HG03064 (cell line): Measurements from ENCODE around the gene SMAD1.
"Not testable (repeated sequence)": the region's sequence is repeated elsewhere in the genome, so short reads cannot be mapped to it uniquely, and the experiment has no call there.

Experiments used
- ATAC-seq: cut with Tn5 transposase; IDR thresholded peaks from one replicate; pipeline ENCODE4 v1.9.1; 2021; ENCODE audit warnings: low read depth; ENCODE audit not compliant: unreplicated experiment

Gene SMAD1

GRCh38 chr4:145552181-145552822, 70.6 kb downstream of the SMAD1 start:
- no peak for ATAC-seq

GRCh38 chr4:145553375-145553774, 71.7 kb downstream of the SMAD1 start:
- ATAC-seq, result no peak

GRCh38 chr4:145554691-145555090, 73.0 kb downstream of the SMAD1 start:
- ATAC-seq, result no peak

GRCh38 chr4:145557720-145558119, 76.1 kb downstream of the SMAD1 start:
- ATAC-seq, result peak; percentile 62

- ATAC-seq, result no peak
Observed at GRCh38 chr4:145563293-145563985, 81.8 kb downstream of the SMAD1 start.

DNA sequence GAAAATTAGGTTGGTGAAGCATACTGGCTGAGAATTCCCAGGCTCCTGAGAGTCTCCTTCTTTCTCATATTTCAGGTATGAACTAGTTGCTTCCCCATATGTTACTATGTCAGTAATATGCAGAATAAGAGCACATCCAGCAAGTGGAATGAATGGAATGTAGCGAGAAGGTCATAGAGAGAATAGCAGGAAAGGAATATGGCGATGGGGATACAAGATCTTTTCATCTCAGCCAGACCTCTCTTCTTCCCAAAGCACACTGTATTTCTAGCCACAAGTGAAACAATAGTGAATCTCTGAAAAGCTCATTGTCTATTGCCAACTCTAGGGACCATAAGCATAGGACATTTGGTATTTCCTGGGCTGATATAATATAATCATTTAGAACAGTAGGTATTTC, 82.9 kb downstream of the SMAD1 start:
- no peak for ATAC-seq

DNA sequence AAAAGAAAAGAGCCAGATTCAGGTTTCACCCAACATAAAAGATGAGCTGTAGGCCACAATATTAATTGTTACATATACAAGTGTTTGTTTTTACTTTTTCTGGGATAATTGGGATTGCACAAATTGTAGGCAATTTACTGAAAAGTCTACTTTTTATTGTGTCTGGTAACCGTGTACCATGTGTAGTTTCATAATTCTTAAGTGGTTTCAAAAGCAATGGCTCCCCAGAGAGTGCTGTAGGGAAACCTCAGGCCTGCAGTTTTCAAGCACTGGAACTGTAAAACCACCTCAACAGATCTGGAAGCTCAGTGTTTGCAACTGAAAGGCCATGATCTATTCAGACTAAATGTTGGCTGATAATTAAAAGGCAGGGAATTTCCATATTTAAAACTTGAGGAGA, 83.7 kb downstream of the SMAD1 start:
- peak; percentile 90 for ATAC-seq

DNA sequence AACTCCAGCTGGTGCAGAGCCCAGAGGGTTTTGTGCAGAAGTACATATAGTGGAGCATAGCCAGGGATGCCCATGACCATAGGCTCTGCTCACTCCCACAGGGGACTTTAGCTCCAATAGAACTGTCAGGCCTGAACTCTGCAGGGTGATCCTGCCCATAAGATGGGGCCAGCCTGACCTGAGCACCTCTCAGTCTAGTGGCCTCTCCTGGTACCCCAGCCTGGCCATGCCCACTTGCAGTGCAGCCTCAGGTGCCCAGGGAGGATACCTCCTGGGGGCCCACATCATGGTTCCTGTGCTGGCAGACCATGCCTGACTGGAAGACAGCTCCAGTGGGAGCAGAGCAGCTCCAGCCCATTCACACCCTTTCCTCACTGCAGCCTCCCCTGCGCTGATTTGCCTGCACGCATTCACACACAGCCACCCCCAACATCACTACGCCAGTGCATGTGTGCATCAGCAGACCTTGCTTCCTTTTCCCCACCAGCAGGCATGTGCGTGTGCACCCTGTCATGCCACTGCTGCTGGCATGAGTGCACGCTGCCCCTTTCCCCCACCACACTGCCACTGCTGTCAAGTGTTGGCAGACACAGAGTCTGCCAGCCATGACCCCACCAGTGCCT, 84.5 kb downstream of the SMAD1 start:
- ATAC-seq, result no peak

DNA sequence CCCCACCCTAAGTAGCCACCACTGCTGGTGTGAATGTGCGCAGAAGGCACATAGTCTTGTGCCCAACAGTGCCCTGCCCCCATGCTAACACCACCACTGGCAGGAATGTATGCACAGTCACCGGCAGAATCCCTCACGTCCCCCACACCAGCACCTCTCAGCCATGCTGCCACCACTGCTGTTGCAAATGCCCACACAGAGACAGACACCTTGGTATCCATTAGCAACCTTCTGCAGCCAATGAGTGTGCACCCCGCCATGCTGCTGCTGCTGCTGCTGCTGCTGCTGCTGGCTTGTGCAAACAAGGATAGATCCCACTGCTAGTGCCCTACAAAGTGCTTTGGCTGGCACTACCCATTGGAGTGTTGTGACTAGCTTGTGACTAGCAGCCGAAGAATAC, 85.1 kb downstream of the SMAD1 start:
- ATAC-seq, result no peak

DNA sequence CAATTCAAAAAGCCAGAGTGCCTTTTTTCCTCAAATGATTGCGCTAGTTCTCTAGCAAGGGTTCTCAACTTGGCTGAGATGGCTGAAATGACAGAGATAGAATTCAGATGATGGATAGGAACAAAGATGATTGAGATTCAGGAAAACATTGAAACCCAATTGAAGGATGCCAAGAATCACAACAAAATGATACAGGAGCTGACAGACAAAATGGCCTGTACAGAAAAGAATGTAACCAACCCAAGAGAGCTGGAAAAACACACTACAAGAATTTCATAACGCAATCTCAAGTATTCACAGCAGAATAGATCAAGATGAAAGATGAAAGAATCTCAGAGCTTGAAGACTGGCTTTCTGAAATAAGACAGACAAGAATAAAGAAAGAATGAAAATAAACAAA, 85.9 kb downstream of the SMAD1 start:
- ATAC-seq, result no peak

DNA sequence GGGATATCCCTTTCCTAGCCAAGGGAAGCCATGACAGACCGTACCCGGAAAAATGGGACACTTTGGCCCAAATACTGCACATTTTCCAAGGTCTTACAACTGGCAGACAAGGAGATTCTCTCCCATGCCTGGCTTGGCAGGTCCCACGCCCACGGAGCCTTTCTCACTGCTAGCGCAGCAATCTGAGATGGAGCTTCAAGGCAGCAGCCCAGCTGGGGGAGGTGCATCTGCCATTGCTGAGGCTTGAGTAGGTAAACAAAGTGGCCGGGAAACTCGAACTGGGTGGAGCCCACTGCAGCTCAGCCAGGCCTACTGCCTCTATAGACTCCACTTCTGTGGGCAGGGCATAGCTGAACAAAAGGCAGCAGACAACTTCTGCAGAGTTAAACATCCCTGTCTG, 92.9 kb downstream of the SMAD1 start:
- not testable (repeated sequence) for ATAC-seq

DNA sequence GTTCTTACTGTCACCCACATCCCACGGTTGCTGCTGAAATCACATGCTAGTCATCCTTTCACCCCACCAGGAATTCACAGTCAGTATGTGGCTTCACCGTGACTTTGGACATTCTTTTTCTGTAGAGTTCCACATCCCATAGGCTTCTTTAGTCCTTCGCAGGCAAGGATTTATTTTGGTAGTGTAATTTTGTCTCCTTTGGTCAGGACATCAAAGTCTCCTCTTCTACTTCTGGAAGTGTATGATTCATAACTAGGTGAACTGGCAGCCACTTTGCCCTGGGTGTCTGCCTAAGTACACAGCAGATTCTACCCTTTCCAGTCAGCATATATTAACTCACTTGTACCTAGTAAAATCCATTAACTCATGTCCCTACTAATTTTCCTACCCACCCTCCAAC, 99.3 kb downstream of the SMAD1 start:
- ATAC-seq, result no peak

- no peak for ATAC-seq
Observed at GRCh38 chr4:145583191-145584055, 101.8 kb downstream of the SMAD1 start.

DNA sequence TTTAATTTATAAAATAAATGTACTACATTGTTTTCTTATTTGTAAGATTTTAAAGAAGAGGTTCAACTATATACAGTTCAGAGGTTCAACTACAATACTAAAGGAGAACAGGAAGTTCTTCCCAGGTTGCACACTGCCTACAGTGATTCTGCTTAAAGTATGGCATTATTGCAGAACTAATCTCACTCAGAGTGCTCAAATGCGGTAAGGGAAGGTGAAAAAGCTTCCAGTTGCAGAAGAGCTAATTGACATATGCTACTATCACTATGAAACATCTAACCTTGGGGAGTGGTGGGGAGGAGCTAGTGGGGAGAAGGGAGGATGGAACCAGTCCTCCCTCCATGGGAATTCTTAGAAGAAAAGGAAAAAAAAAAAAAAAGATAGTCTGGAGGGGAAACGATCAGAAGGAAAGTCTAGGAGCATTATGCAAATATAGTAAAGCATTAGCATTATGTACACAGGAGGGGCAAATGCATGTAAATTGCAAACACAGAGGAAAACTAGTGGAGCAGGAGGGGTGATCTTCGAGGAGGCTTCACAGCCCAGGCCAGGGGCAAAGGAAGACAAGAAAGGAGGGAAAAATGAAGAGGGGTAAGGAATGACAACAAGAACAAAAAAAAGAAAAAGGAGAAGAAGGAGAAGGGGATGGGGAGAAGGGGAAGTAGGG, 105.6 kb downstream of the SMAD1 start:
- ATAC-seq, result no peak

DNA sequence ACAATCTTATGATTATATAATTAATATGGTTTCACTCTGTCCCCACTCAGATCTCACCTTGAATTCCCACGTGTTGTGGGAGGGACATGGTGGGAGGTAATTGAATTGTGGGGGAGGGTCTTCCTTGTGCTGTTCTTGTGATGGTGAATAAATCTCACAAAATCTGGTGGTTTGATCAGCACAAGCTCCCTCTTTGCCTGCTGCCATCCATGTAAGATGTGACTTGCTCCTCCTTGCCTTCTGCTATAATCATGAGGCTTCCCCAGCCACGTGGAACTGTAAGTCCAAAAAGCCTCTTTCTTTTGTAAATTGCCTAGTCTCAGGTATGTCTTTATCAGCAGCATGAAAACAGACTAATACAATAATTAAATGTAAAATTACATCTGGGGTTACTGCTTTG, 107.7 kb downstream of the SMAD1 start:
- not testable (repeated sequence) for ATAC-seq

DNA sequence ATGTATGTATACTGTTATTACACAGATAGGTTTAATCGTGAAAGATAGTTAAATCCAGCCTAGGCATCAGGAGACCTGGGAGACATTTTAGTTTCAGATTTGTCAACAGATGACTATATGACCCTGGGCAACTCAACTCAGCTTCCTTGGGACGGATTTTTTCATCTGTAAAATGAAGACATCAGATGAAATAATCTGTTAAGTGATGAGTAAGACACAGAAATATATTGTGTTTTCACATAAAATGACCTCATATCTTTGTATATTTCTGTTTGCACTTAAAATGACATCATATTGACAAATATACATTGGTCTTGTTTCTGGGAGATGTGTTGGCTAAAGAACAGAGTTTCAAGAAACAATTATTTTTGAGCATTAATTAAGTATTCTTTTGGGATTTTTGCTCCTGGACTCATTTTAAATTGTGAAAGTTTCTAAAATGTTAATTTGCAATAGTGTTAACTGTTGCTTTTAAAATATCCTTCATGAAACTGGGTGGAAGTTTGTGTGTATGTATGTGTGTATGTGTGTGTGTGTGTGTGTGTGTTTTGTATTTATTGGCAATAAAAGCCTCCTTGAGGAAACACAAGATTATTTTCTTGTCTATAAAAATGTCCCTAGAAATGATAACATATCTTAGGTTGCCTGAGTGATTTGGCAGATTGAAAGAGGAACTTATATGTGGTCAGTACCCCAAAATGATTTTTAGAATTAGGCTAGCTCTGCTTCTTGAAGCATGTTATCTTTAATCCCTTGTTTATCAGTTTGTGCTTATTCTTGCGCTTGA, 108.5 kb downstream of the SMAD1 start:
- no peak for ATAC-seq

GRCh38 chr4:145602129-145602760, 120.6 kb downstream of the SMAD1 start:
- no peak for ATAC-seq

DNA sequence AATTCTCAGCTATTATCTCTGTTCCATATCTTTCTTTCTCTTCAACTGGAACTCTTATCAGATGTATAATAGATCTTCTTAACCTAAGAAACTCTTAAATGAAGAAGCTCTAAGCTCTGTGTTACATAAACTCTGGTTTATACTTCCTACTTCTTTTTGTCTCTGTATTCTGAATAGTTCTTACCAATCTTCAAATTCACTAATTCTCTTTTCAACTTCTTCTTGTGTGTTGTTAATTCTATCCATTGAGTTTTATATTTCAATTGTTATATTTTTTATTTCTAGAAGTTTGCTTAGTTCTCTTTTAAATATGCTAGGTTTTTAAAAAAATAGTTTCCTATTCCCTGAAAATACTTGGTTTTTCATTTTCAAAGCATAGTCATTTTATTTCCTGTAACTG, 124.3 kb downstream of the SMAD1 start:
- no peak for ATAC-seq
